ENCODE measurements around the gene SUMF2.
"Not testable (repeated sequence)": the region's sequence is repeated elsewhere in the genome, so short reads cannot be mapped to it uniquely, and the experiment has no call there.

SUMF2 gene

GRCh38 chr7:56033671-56034432 lies 30.2 kb upstream of the SUMF2 start:
- peak overlapping the region; percentile 81 for H3K27ac ChIP-seq
- TF ChIP-seq CTCF (IDR thresholded peaks at IDR 0.05) = peak; percentile 27; the same call in 1 of the 2 replicates
- TF ChIP-seq ZFX (IDR thresholded peaks at IDR 0.05; ENCODE audit: borderline replicate concordance) = no peak

DNA sequence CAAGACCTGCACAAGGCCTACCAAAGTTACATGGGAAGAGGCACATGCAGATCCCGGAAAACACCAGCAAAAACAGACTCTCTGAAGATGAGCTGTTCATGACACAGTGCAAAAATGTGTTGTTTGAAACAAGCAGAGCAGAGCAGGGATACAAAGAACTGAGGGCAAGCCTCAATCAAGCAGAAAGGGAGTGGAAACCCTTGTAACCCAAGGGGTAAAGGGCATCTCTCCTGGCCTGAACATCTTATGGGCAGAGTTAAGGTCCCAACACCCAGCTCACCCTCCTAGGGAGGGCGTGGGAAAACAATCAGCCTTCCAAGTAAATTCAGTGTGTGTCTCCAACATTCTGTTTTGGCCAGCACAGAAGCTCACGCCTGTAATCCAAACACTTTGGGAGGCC lies 23.4 kb upstream of the SUMF2 start:
- TF ChIP-seq CTCF (IDR thresholded peaks at IDR 0.05) (no peak), ZFX (IDR thresholded peaks at IDR 0.05; ENCODE audit: borderline replicate concordance) (no peak)
- no peak overlapping the region for H3K27ac ChIP-seq

DNA sequence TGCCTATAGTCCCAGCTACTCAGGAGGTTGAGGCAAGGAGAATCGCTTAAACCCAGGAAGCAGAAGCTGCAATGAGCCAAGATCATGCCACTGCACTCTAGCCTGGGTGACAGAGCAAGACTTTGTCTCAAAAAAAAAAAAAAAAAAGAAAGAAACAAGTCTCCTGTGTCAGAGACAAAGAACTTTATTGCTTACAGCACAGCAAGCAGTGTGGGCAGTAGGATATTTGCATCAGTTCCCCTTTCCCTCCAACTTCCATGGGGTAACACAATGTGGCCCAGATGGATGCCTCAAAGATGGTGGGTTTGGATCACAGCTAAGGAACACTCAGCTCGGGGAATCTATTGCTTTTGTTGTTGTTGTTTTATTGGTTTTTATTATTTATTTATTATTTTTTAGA lies 18.3 kb upstream of the SUMF2 start:
- not testable (repeated sequence) for H3K27ac ChIP-seq

GRCh38 chr7:56046721-56047445 lies 17.2 kb upstream of the SUMF2 start:
- TF ChIP-seq ZFX (IDR thresholded peaks at IDR 0.05; ENCODE audit: borderline replicate concordance) (no peak), CTCF (IDR thresholded peaks at IDR 0.05) (no peak)
- H3K27ac ChIP-seq = no peak overlapping the region

- H3K27ac ChIP-seq = 0 out of 2 replicates have a peak overlapping the region, but pooled peaks have one; percentile 90
Observed at GRCh38 chr7:56047446-56048116, 16.5 kb upstream of the SUMF2 start.

- no peak for TF ChIP-seq CTCF (IDR thresholded peaks at IDR 0.05)
- no peak for TF ChIP-seq ZFX (IDR thresholded peaks at IDR 0.05; ENCODE audit: borderline replicate concordance)
Observed at GRCh38 chr7:56048245-56048644, 15.8 kb upstream of the SUMF2 start.

DNA sequence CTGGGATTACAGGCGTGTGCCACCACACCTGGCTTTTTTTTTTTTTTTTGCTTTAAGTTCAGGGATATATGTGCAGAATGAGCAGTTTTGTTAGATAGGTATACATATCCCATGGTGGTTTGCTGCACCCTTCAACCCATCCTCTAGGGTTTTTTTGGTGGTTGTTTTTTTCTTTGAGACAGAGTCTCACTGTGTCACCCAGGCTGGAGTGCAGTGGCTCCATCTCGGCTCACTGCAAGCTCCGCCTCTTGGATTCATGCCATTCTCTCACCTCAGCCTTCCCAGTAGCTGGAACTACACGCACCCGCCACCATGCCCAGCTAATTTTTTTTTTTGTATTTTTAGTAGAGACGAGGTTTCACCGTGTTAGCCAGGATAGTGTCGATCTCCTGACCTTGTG lies 15.3 kb upstream of the SUMF2 start:
- TF ChIP-seq CTCF (IDR thresholded peaks at IDR 0.05) = 0 out of 2 replicates have a peak, but pooled peaks have one; percentile 15
- peak overlapping the region; percentile 90 for H3K27ac ChIP-seq

More at GRCh38 chr7:56048245-56048644, 15.8 kb upstream of the SUMF2 start:
- peak overlapping the region; percentile 90 for H3K27ac ChIP-seq

DNA sequence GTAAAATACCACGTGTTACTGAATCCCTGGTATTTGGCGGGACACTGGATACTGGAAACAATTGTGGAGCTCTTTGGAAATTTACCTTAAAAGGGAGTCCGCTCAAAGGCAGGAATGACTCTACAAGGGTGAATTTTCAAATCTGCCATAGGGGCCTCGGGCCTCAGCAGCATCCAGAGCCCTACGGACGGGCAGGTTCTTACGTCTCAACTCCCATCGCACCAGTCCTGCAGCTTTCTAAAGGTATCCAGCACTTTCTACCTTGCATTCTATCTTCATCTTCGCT lies 13.1 kb upstream of the SUMF2 start:
- H3K27ac ChIP-seq = peak overlapping the region; percentile 90
- no peak for TF ChIP-seq CTCF (IDR thresholded peaks at IDR 0.05)
- TF ChIP-seq ZFX (IDR thresholded peaks at IDR 0.05; ENCODE audit: borderline replicate concordance) = no peak
